EL (cell line): Measurements from ENCODE around the gene FBF1.

Source experiments
- DNase-seq: peaks from one replicate; pipeline ENCODE4 v3.0.0-alpha.2; 2016

FBF1 gene

GRCh38 chr17:75910699-75911098, 30.1 kb downstream of the FBF1 start:
- no peak for DNase-seq

GRCh38 chr17:75909812-75910274, 31.0 kb downstream of the FBF1 start:
- DNase-seq = no peak

- DNase-seq = no peak
Measured at GRCh38 chr17:75909051-75909811, 31.6 kb downstream of the FBF1 start.

- DNase-seq = no peak
Measured at GRCh38 chr17:75908201-75908600, 32.6 kb downstream of the FBF1 start.

GRCh38 chr17:75906143-75906884, 34.5 kb downstream of the FBF1 start:
- no peak for DNase-seq

- DNase-seq = peak; percentile 97
Measured at GRCh38 chr17:75904749-75905521, 35.9 kb downstream of the FBF1 start, which contains the start of gene MRPL38. Gene MRPL38, minus strand, starts transcription at chr17:75904884. Its CDS starts 9 bp downstream, at chr17:75904875.

GRCh38 chr17:75902406-75902805, 38.4 kb downstream of the FBF1 start:
- DNase-seq = no peak

GRCh38 chr17:75901727-75902126, 39.1 kb downstream of the FBF1 start:
- DNase-seq = no peak

- DNase-seq = no peak
Measured at GRCh38 chr17:75900691-75901533, 39.9 kb downstream of the FBF1 start.

GRCh38 chr17:75899767-75900468, 40.9 kb downstream of the FBF1 start:
- no peak for DNase-seq

- no peak for DNase-seq
Measured at GRCh38 chr17:75899353-75899752, 41.5 kb downstream of the FBF1 start.

GRCh38 chr17:75898791-75899190, 42.1 kb downstream of the FBF1 start:
- no peak for DNase-seq

- DNase-seq = no peak
Measured at GRCh38 chr17:75898065-75898464, 42.8 kb downstream of the FBF1 start.

GRCh38 chr17:75897160-75898019, 43.5 kb downstream of the FBF1 start:
- DNase-seq = no peak

GRCh38 chr17:75896415-75897159, 44.3 kb downstream of the FBF1 start, which contains the start of gene TRIM65:
Gene TRIM65, minus strand, starts transcription at chr17:75896951. Its CDS starts 14 bp downstream, at chr17:75896937.
- DNase-seq = peak; percentile 82

- DNase-seq = peak; percentile 30
Measured at GRCh38 chr17:75895370-75896155, 45.3 kb downstream of the FBF1 start.

GRCh38 chr17:75894049-75894733, 46.7 kb downstream of the FBF1 start:
- no peak for DNase-seq
